ENCODE measurements around the gene MYCBP.
"Not testable (repeated sequence)": the region's sequence is repeated elsewhere in the genome, so short reads cannot be mapped to it uniquely, and the experiment has no call there.

Gene MYCBP

DNA sequence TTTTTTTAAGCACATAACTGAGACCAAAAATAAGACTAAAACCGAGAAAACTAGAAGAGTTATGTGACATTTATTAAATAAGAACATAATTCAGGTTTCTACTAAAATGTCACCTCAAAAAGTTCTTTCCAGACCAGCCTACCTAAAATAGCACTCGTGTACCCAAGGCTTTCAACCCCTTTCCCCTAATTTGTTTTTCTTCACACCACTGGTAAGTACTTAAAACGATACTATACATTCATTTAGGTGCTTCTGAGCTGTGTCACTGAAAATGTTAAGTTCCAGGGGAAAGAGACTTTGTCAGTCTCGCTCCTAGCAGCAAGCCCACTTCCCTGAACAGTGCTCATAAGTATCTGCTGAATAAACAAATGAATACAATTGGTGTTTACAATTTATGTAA lies 20.4 kb downstream of the MYCBP start:
- DNase-seq (ENCODE audit: extremely low read depth, low read depth), result no peak
- no peak overlapping the region for H3K4me3 ChIP-seq (replicated peaks; ENCODE audit: low read depth, low read length)
- TF ChIP-seq, protein P1, sequence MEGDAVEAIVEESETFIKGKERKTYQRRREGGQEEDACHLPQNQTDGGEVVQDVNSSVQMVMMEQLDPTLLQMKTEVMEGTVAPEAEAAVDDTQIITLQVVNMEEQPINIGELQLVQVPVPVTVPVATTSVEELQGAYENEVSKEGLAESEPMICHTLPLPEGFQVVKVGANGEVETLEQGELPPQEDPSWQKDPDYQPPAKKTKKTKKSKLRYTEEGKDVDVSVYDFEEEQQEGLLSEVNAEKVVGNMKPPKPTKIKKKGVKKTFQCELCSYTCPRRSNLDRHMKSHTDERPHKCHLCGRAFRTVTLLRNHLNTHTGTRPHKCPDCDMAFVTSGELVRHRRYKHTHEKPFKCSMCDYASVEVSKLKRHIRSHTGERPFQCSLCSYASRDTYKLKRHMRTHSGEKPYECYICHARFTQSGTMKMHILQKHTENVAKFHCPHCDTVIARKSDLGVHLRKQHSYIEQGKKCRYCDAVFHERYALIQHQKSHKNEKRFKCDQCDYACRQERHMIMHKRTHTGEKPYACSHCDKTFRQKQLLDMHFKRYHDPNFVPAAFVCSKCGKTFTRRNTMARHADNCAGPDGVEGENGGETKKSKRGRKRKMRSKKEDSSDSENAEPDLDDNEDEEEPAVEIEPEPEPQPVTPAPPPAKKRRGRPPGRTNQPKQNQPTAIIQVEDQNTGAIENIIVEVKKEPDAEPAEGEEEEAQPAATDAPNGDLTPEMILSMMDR (IDR thresholded peaks at IDR 0.05; ENCODE audit: low read depth, low read length, missing control alignments), result no peak

DNA sequence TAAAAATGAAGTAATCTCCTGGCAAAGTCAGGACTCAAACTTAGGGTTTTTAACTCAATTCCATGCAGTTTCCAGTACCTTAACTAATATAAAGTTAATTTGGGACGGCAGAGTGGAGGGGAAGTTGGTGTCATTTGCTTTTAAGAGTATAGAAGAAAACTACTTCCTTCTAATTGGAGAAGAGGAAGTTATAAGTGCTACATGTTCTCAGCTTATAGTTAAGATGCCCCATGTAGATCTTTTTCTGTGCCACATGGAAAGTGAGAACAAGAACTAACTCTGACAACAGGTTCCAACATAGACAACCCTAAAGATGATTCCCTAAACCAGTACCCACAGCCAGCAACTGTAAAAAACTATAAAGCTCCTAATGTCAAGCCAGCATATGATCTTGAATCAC lies 25.1 kb downstream of the MYCBP start:
- DNase-seq (ENCODE audit: extremely low read depth, low read depth), result no peak
- H3K4me3 ChIP-seq (replicated peaks; ENCODE audit: low read depth, low read length), result no peak overlapping the region
- TF ChIP-seq, protein P1 (IDR thresholded peaks at IDR 0.05; ENCODE audit: low read depth, low read length, missing control alignments), result no peak

DNA sequence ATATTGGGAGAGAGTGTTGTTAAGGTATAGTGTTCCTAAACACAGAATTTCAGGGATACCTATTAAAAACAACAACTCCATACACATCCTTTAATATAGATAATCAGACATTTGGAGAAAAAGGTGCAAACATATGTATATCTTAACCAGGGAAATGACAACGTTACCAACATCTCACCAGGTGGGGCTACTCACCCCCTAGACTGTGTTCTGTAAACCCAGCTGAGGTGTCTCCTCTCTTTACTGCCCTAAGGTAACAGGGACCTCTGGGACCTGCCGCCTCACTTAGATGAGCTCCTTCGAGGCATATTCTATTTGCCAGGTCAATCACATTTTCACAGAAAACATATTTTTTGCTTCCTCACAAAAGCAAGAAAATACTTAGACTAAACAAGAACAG lies 26.9 kb downstream of the MYCBP start:
- TF ChIP-seq, protein P1 (IDR thresholded peaks at IDR 0.05; ENCODE audit: low read depth, low read length, missing control alignments), result no peak
- no peak for DNase-seq (ENCODE audit: extremely low read depth, low read depth)
- H3K4me3 ChIP-seq (replicated peaks; ENCODE audit: low read depth, low read length), result no peak overlapping the region

DNA sequence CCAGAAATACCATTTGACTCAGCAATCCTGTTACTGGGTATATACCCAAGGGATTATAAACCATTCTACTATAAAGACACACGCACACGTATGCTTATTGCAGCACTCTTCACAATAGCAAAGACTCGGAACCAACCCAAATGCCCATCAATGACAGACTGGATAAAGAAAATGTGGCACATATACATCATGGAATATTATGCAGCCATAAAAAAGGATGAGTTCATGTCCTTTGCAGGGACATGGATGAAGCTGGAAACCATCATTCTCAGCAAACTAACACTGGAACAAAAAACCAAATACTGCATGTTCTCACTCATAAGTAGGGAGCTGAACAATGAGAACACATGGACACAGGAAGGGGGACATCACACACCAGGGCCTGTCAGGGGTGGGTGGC lies 28.1 kb downstream of the MYCBP start:
- DNase-seq (ENCODE audit: extremely low read depth, low read depth); H3K4me3 ChIP-seq (replicated peaks; ENCODE audit: low read depth, low read length): not testable (repeated sequence)

DNA sequence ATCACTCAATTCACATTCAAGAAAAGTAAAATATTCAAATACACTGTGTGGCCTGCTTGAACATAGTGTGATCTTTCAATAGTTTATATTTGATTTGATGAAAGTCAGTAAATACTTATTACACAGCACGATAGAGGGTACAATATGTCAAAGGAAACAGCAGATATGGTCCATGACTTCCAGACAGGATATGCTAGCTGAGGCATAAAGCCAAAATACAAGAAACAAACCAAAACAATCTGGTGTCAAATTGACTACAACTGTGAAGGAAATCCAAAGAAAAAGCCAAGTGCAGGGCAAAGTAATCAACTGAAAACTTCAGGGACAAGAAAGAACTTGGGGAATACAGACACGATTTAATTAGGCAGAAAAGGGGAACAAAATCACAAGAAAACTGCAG lies 32.9 kb downstream of the MYCBP start:
- no peak overlapping the region for H3K4me3 ChIP-seq (replicated peaks; ENCODE audit: low read depth, low read length)
- DNase-seq (ENCODE audit: extremely low read depth, low read depth), result no peak
- TF ChIP-seq, protein P1 (IDR thresholded peaks at IDR 0.05; ENCODE audit: low read depth, low read length, missing control alignments), result no peak

DNA sequence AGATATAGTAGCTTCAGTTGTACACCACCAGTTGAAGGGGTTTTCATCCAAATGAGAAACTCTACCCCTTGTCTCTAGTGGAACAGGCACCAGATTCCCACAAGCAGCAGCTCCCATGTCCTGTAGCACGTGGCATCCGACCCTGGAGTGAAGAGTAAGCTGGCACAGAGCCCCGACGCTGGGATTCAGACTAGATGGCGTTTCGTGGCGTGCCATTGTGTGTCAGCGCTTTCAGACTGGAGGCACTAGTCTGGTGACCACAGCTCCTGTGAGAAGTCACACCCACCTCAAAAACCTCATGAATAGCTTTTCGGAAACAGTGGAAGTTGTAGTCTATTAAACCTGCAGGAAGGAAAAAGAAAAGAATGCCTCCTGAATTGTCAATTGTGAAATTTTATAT lies 33.8 kb downstream of the MYCBP start:
- no peak for DNase-seq (ENCODE audit: extremely low read depth, low read depth)
- H3K4me3 ChIP-seq (replicated peaks; ENCODE audit: low read depth, low read length), result no peak overlapping the region
- TF ChIP-seq, protein P1 (IDR thresholded peaks at IDR 0.05; ENCODE audit: low read depth, low read length, missing control alignments), result no peak

DNA sequence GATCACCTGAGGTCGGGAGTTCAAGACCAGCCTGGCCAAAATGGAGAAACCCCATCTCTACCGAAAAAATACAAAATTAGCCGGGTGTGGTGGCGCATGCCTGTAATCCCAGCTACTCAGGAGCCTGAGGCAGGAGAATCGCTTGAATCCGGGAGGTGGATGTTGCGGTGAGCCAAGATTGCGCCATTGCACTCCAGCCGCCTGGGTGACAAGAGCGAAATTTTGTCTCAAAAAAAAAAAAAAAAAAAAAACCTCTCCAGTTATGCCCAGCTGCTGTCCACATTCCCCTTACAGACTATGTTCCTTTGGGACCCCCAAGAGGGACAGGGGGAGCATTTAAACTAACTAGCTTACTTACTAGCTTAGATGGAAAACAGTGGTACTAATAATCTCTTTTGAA lies 36.8 kb downstream of the MYCBP start:
- H3K4me3 ChIP-seq (replicated peaks; ENCODE audit: low read depth, low read length); DNase-seq (ENCODE audit: extremely low read depth, low read depth): not testable (repeated sequence)

DNA sequence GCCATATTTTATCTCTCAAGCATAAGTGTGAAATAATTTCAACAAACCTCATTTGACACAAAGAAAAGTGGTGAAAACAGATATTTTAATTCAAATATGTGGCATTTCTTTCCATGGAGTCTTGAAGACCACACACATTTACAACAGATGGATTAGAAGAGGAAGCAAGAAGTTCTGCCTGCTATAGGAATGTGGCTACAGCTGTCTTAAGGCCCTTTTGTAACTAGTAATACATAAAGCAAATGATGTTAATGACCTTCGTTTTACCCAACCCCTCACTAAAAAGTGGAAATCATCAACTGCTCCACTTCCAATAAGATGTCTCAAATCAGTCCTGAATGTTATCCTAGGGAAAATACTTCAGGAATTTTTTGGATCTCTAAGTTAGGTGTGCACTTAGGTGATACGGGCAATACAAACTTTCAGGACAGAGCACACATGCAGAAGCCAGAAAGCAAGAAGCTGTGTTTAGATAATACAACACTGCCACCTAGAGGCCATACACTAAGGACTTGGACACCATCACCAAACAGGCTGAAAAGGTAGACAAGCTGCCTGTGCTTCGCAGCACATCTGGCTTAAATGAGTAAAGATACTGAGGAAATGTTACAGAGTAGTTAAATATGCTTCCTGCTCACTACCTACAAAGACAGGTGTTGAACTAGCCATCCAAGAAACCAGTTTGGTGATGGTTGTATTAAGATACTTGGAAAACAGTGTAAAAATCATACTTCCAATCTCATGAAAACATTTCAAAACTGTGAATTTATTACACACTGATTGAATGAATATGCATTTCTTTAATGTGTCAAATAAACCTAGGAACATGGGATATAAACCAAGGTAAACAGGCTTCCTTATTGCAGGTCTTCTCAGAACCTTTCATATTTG lies 38.0 kb downstream of the MYCBP start:
- TF ChIP-seq, protein P1 (IDR thresholded peaks at IDR 0.05; ENCODE audit: low read depth, low read length, missing control alignments), result peak; percentile 71
- H3K4me3 ChIP-seq (replicated peaks; ENCODE audit: low read depth, low read length), result no peak overlapping the region
- peak; percentile 67 for DNase-seq (ENCODE audit: extremely low read depth, low read depth)

All from HFF-Myc (cell line).